GM18502 (cell line): ENCODE data around the gene FAM24B.

Experiments used
- ATAC-seq: cut with Tn5 transposase; IDR thresholded peaks from one replicate; pipeline ENCODE4 v1.9.1; 2021; ENCODE audit warnings: mild to moderate bottlenecking; ENCODE audit not compliant: unreplicated experiment, poor library complexity

The FAM24B gene

DNA sequence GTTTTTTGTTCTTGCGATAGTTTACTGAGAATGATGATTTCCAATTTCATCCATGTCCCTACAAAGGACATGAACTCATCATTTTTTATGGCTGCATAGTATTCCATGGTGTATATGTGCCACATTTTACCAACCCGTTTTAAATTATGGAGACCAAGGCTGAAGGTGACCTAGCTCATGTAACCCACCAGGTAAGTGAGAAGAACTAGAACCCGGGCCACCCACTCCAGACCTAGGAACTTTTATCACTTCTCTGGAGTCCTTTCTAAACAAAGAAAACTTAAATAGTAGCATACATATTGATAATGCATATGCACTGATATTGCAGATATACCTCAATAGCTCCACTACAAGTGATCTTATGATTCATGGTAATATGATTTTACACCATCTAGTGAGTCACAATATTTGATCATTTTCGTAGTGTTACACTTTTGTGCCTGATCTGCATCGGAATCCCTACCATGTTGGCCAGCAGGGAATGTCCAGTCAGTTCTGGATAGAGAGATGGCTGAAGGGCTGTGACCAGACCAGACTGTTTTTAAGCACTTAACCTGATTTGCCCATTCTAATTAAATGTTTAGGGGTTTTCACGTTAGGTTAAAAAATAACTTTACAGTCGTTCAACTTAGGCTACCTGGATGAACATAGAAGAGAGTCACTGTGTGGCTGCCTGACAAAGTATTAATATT, 49.0 kb downstream of the FAM24B start:
- no peak for ATAC-seq

DNA sequence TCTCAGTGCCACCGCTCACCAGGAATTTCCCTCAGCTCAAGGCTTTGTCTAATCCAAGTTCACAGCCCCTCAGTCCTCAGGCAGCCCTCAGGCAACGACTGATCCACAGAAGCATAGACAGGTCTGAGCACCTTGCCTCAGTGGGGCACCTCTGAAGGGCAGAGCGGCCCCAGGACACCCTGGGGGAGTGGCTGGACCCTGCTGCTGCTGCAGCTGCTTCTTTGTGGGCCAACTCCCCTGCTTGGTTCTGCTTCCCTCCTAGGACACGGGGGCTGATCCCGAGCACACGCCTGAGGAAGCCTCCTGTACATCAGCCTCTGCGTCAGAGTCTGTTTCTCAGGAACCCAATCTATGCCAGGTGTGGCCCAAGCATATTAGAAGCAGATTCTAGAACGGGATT, 49.9 kb downstream of the FAM24B start:
- ATAC-seq = no peak

DNA sequence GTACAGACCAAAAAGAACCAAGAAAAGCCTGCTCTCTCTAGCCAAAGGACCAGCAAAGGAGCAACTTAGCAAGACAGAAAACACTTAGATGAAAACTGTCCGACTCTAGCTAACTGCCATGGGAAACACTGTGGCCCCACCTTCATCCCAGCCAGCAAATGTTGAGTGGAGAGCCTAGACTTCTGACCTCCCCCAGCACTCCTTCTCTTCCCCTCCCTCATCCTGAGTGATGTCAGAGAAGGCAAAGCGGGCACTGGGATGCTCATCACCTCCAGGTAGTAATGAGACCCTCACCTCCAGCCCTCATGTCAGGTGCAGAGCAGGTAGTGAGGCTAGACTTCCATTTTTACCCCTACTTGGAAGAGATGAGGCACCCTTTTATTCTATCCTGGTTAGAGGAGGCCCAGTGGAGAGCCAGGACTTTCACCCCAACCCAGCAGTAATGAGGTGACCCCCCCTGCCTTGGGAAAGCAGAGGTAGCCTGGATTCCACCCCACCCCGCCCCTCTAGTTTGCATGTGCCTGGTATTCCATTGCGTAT, 50.6 kb downstream of the FAM24B start:
- ATAC-seq = no peak

DNA sequence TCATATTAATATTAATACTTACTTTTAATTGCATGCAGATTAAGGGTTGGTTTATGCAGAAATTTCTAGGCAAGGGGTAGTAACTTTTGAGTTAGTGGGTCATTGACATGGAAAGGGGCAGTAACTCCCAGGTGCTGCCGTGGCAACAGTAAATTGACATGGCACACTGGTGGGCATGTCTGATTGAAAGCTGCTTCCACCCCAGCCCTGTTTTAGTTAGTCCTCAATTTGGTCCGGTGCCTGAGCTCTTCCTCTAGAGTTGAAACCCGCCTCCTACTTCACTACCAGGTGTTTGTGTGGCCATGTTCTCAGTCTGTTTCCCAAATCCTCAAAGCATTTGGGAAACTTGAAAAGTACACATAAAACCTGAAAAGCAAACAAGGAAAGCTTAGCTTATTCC, 52.1 kb downstream of the FAM24B start:
- ATAC-seq = no peak

DNA sequence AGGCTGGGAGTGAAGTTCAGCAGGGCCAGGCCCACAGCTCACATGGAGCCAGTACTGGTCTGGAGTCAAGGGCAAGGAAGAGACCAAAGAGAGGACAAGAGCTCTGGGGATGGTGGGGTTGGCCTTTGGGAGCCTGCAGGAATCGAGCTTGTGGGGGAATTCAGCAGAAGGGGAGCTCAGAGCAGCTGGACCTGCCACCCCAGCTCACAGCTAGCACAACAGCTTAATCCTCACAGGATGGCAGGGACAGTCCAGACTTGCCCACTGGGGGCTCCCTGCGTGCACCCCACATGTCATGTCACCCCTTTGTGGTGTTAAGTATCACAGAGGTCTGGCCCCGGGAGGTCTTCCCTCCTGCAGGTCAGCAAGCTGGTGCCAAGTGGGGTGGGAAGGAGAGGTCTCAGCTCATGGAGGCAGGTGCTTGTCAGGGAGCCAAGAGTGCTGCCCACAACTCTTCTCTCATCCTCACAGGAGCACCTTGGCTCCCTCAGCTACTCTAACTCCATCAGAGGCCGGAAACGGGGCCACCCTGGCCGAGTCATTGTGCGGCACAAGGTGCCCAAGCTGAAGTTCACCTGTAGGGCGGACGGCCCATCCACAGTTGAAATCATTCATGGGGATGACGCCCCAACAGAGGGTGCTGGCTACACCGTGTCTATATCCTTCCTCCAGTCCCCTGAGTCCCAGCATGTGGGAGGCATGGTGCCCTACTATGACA, 56.2 kb downstream of the FAM24B start:
- no peak for ATAC-seq

DNA sequence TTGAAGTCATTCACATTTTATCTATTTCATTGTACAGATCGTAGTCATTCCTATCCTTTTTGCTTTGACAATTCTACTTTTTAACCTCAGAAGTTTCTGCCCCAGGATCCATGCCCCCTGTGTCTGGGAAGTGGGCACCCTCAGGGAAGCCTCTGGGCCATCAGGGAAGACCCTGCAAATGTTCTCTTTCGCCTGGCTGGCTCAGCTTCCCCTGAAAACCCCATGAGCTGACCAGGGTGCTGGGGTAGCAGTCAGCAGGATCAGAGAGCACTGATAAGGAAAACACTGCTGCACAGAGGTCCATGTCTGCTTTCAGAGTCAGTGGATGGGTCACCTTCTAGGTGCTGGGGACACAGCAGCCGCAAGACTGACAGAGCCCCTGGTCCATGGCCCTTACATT, 57.6 kb downstream of the FAM24B start:
- no peak for ATAC-seq

DNA sequence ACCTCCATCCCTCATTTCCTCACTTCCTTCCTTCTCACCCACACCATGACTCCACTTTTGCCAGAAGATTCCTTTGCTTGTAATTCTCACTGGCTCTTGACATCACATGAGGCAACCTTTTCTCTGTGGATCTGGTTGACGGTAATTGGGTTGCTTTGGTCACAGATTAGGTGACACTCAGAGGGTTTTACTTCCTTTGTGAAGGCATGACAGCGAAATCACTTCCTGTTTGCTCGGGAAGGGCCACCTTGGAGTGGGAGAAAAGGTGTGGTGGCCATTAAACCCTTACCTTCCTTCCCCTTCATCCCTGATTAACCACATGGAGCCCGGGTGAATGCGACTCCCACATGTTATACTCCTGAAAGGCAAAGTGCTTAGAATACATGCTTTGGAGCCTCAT, 63.9 kb downstream of the FAM24B start:
- ATAC-seq = no peak

DNA sequence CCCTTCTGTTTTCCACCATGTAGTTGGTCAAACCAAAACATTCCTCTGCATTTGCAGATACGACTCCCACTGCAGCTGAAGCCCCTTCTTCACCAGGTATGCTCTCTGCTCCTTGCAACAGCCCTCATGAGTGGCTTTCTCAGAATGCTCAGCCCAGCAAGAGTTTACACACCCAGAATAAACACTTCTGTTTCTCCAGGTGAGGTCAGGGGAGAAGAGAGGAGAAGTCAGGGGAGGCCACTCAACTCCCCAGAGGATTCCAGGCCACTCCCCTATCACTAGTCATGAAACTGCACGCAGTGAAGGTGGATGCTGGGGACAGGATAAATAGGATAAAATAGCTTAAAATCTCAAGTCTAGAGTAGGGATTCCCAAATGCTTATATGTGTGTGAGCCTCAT, 64.9 kb downstream of the FAM24B start:
- no peak for ATAC-seq

DNA sequence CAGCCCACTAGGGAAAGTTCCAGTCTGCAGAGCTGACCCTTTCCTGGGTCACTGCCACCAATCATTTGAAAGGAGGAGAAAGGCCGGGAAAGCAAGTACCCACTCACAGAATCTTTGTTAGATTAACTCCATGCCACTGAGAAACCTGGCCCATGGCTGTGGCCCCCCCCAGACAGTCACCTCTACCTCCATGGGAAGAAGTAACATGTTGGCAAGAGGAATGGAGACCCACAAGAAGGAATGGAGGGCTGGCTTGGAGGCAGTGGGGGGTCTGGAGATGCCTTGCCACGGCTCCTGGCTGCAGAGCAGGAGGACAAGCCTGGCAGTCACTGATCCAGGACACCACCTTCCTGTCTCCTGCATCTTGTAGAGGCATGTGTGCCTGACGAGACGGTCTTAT, 66.6 kb downstream of the FAM24B start:
- no peak for ATAC-seq

DNA sequence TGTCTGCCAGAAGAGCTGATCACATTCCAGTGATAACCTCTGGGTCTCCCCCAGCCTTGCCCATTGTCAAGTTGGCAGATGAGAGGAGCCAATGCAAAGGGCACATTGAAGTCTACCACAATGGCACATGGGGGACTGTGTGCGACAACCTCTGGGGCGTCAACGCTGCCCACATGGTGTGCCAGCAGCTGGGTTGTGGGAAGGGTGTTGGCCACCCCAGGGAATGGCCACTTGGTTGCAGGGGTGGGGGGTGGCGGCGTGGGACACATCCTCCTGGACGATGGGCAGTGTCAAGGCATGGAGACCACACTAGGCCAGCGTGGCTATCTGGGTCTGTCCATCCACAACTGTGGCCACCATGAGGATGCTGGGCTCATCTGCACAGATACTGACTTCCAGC, 77.1 kb downstream of the FAM24B start:
- no peak for ATAC-seq
